ENCODE measurements around the gene DHRS12.

Gene DHRS12

GRCh38 chr13:51764184-51765141 lies 39.5 kb downstream of the DHRS12 start:
- peak in 44 of 56 donors; percentile 5 to 77 (median 49) for DNase-seq

GRCh38 chr13:51763486-51763885 lies 40.5 kb downstream of the DHRS12 start:
- no peak for DNase-seq

- DNase-seq = peak in 1 of 56 donors; percentile 18
Measured at GRCh38 chr13:51761643-51762350, 42.2 kb downstream of the DHRS12 start.

GRCh38 chr13:51760592-51760991 lies 43.4 kb downstream of the DHRS12 start:
- DNase-seq = peak in 55 of 56 donors; percentile 10 to 89 (median 65)

- no peak for DNase-seq
Measured at GRCh38 chr13:51759240-51759639, 44.7 kb downstream of the DHRS12 start.

- DNase-seq = no peak
Measured at GRCh38 chr13:51758691-51759090, 45.3 kb downstream of the DHRS12 start.

GRCh38 chr13:51756651-51757050 lies 47.3 kb downstream of the DHRS12 start:
- DNase-seq = no peak

- no peak for DNase-seq
Measured at GRCh38 chr13:51747438-51748434, 56.2 kb downstream of the DHRS12 start.

- no peak for DNase-seq
Measured at GRCh38 chr13:51746802-51747201, 57.2 kb downstream of the DHRS12 start.

- DNase-seq = no peak
Measured at GRCh38 chr13:51745243-51745642, 58.7 kb downstream of the DHRS12 start.

- no peak for DNase-seq
Measured at GRCh38 chr13:51742611-51743010, 61.4 kb downstream of the DHRS12 start.

- DNase-seq = no peak
Measured at GRCh38 chr13:51742031-51742430, 61.9 kb downstream of the DHRS12 start.

- DNase-seq = no peak
Measured at GRCh38 chr13:51740698-51741097, 63.3 kb downstream of the DHRS12 start.

- no peak for DNase-seq
Measured at GRCh38 chr13:51739027-51739764, 64.8 kb downstream of the DHRS12 start.

- no peak for DNase-seq
Measured at GRCh38 chr13:51738226-51738905, 65.6 kb downstream of the DHRS12 start.

- no peak for DNase-seq
Measured at GRCh38 chr13:51737609-51738008, 66.4 kb downstream of the DHRS12 start.

- DNase-seq = no peak
Measured at GRCh38 chr13:51734786-51735185, 69.2 kb downstream of the DHRS12 start.

- no peak for DNase-seq
Measured at GRCh38 chr13:51733374-51734298, 70.3 kb downstream of the DHRS12 start.

- DNase-seq = no peak
Measured at GRCh38 chr13:51731759-51732158, 72.2 kb downstream of the DHRS12 start.
